PC-9 (cell line): ENCODE measurements around the gene ANKUB1. TPM values are rescaled to one million over a fixed set of nuclear protein-coding genes. Genes with fewer than 3 reads are reported as not detected.
A peak's percentile ranks its signal among the peaks of the same experiment; 100 is the strongest.

Source experiments
- BruUV-seq: library from RNA; stranded (reverse); fragments of 400-500 nt; replicated peaks from 2 replicates; lab custom pipeline; 2021; lab: Mats Ljungman, UMichigan
- CTCF ChIA-PET: fragments of 300-600 bp; sonication (Branson Sonifier 250); formaldehyde crosslinking; loops from one replicate; lab custom pipeline; 2022; ENCODE audit warnings: antibody characterized with exemption; lab: Charles Lee
- POLR2A ChIA-PET: fragments of 300-600 bp; sonication (Branson Sonifier 250); formaldehyde crosslinking; loops from one replicate; lab custom pipeline; 2022; ENCODE audit warnings: antibody characterized with exemption; ENCODE audit not compliant: unreplicated experiment; lab: Charles Lee
- DNase-seq, 2 experiments: peaks; one replicate each; pipeline versions ENCODE4 v3.0.0 to v3.0.0-alpha.2; 2015 to 2022; ENCODE audit warnings: mixed read lengths in 1 of 2
- H2AFZ ChIP-seq: fragments of 200-600 bp; sonication (generic); 2 replicates; pipeline ENCODE4 v1.8.1; 2017; ENCODE audit warnings: antibody characterized with exemption
- H3F3A ChIP-seq: fragments of 200-600 bp; sonication (generic); 2 replicates; pipeline ENCODE4 v1.8.1; 2017; ENCODE audit warnings: antibody characterized with exemption, mild to moderate bottlenecking, low read depth; ENCODE audit not compliant: insufficient read depth
- H3K27ac ChIP-seq: fragments of 200-600 bp; sonication (generic); 2 replicates; pipeline ENCODE4 v1.6.1; 2016; ENCODE audit warnings: mixed run types
- H3K27me3 ChIP-seq: fragments of 200-600 bp; sonication (generic); 2 replicates; pipeline ENCODE4 v1.6.1; 2016; ENCODE audit warnings: low read depth, mixed run types; ENCODE audit not compliant: insufficient read depth
- H3K36me3 ChIP-seq: fragments of 200-600 bp; sonication (generic); 2 replicates; pipeline ENCODE4 v1.6.1; 2016; ENCODE audit warnings: low read depth, mixed run types
- H3K4me1 ChIP-seq: fragments of 200-600 bp; sonication (generic); replicated peaks from 2 replicates; pipeline ENCODE4 v1.6.1; 2016; ENCODE audit warnings: mixed run types; ENCODE audit not compliant: insufficient read depth
- H3K4me2 ChIP-seq: fragments of 200-600 bp; sonication (generic); 2 replicates; pipeline ENCODE4 v1.6.1; 2017; ENCODE audit warnings: mixed run types
- H3K4me3 ChIP-seq: fragments of 200-600 bp; sonication (generic); 2 replicates; pipeline ENCODE4 v1.6.1; 2016; ENCODE audit warnings: mixed run types
- H3K79me2 ChIP-seq: fragments of 200-600 bp; sonication (generic); 2 replicates; pipeline ENCODE4 v1.6.1; 2017; ENCODE audit warnings: low read depth, mixed run types
- H3K9me2 ChIP-seq: fragments of 200-600 bp; sonication (generic); 2 replicates; pipeline ENCODE4 v1.8.1; 2017; ENCODE audit warnings: mild to moderate bottlenecking; ENCODE audit not compliant: insufficient read depth
- H3K9me3 ChIP-seq: fragments of 200-600 bp; sonication (generic); 2 replicates; pipeline ENCODE4 v1.8.1; 2016; ENCODE audit warnings: low read depth; ENCODE audit not compliant: insufficient read depth
- H4K20me1 ChIP-seq: fragments of 200-600 bp; sonication (generic); 2 replicates; pipeline ENCODE4 v1.8.1; 2017; ENCODE audit not compliant: insufficient read depth
- CTCF ChIP-seq: fragments of 200-600 bp; sonication (generic); conservative IDR thresholded peaks from 2 replicates; pipeline ENCODE4 v1.6.1; 2017; ENCODE audit warnings: mixed run types, antibody characterized with exemption, mild to moderate bottlenecking, moderate library complexity
- EZH2 ChIP-seq: fragments of 200-600 bp; sonication (generic); IDR thresholded peaks from 2 replicates; pipeline ENCODE4 v1.8.0; 2017; ENCODE audit warnings: antibody characterized with exemption, low read depth
- intact Hi-C: fragments of 100-400 bp; cut with micrococcal nuclease; formaldehyde crosslinking; loops from one replicate; pipeline ENCODE4 v1.10.0; 2022; ENCODE audit not compliant: unreplicated experiment
- total RNA-seq: library from RNA; stranded (reverse); gene quantifications from 2 replicates; pipeline ENCODE4 v1.2.3, GENCODE V29; 2021

The ANKUB1 gene
- total RNA-seq, 1 experiment from 2014 or later = not detected

- Histone ChIP-seq H3K27ac (no peak overlapping the region), H2AFZ (no peak overlapping the region), H3K36me3 (no peaks in the 10 kb centered on the region), H3F3A (peaks cover 23% of the 10 kb centered on the region), H3K4me2 (peak overlapping the region; percentile 83), H3K79me2 (peaks cover 83% of the 10 kb centered on the region), H3K27me3 (no peaks in the 10 kb centered on the region), H3K4me1 (peaks cover 44% of the 10 kb centered on the region), H3K9me2 (no peaks in the 10 kb centered on the region), H3K4me3 (no peak overlapping the region), H3K9me3 (0 out of 2 replicates have a peak, but pooled peaks cover 1% of the 10 kb centered on the region), H4K20me1 (peaks cover 22% of the 10 kb centered on the region)
- DNase-seq = no peak
- TF ChIP-seq EZH2 (no peak), CTCF (no peak)
- POLR2A ChIA-PET = interaction anchor here (0.7 kb wide), 1 partner anchor 433 kb away, joined by 7 read pairs; no protein-coding TSS in a partner anchor
- CTCF ChIA-PET = interaction anchor here (0.7 kb wide), 1 partner anchor 411 kb away, joined by 3 read pairs; no protein-coding TSS in a partner anchor
- intact Hi-C loops = no loop called here
- BruUV-seq = no TSS peak
Observed at GRCh38 chr3:149816311-149816710, 24.0 kb upstream of the ANKUB1 start.

GRCh38 chr3:149815728-149816127 is 23.4 kb upstream of the ANKUB1 start:
- intact Hi-C loops = no loop called here
- peaks cover 44% of the 10 kb centered on the region for H3K4me1 ChIP-seq

GRCh38 chr3:149815321-149815720 is 23.0 kb upstream of the ANKUB1 start:
- H4K20me1 ChIP-seq = peaks cover 22% of the 10 kb centered on the region
- H3K4me1 ChIP-seq = peaks cover 44% of the 10 kb centered on the region
- DNase-seq = no peak
- no peaks in the 10 kb centered on the region for H3K36me3 ChIP-seq
- no TSS peak for BruUV-seq
- H3K27me3 ChIP-seq = no peaks in the 10 kb centered on the region
- ChIA-PET POLR2A (no interaction called here), CTCF (no interaction called here)
- H3K9me3 ChIP-seq = no peaks in the 10 kb centered on the region
- H2AFZ ChIP-seq = no peak overlapping the region
- TF ChIP-seq CTCF (no peak), EZH2 (no peak)
- intact Hi-C loops = no loop called here
- H3K4me2 ChIP-seq = peak overlapping the region; percentile 83
- H3K4me3 ChIP-seq = peak overlapping the region; percentile 84; the same call in 1 of the 2 replicates
- peaks cover 23% of the 10 kb centered on the region for H3F3A ChIP-seq
- no peaks in the 10 kb centered on the region for H3K9me2 ChIP-seq
- no peak overlapping the region for H3K27ac ChIP-seq
- H3K79me2 ChIP-seq = peaks cover 73% of the 10 kb centered on the region

More at GRCh38 chr3:149815728-149816127, 23.4 kb upstream of the ANKUB1 start:
- no peak overlapping the region for H2AFZ ChIP-seq
- no TSS peak for BruUV-seq
- TF ChIP-seq EZH2 (no peak), CTCF (no peak)
- H3K36me3 ChIP-seq = no peaks in the 10 kb centered on the region
- no peak for DNase-seq
- H4K20me1 ChIP-seq = peaks cover 22% of the 10 kb centered on the region
- H3K4me3 ChIP-seq = no peak overlapping the region
- peaks cover 23% of the 10 kb centered on the region for H3F3A ChIP-seq
- H3K9me2 ChIP-seq = no peaks in the 10 kb centered on the region
- H3K27ac ChIP-seq = no peak overlapping the region
- H3K9me3 ChIP-seq = no peaks in the 10 kb centered on the region
- POLR2A ChIA-PET = interaction anchor here (0.7 kb wide), 1 partner anchor 433 kb away, joined by 7 read pairs; no protein-coding TSS in a partner anchor
- CTCF ChIA-PET = no interaction called here
- H3K79me2 ChIP-seq = peaks cover 77% of the 10 kb centered on the region
- H3K27me3 ChIP-seq = no peaks in the 10 kb centered on the region
- peak overlapping the region; percentile 83 for H3K4me2 ChIP-seq
